Activated T-helper 2 cell treated with anti-CD3 and anti-CD28 coated beads, Interferon-gamma antibody, Interleukin-2, Interleukin-4, amounts not matched to agents 10 μg/mL and 5 μg/mL and 100 μg/mL, durations not matched to agents 14 hours and 24 hours and 36 hours (primary cell): ENCODE measurements around the gene CNOT6L. TPM values are rescaled to one million over a fixed set of nuclear protein-coding genes. Genes with fewer than 3 reads are reported as not detected.

ENCODE experiments used
- DNase-seq: peaks from one replicate; pipeline ENCODE4 v3.0.0; 2021; ENCODE audit warnings: low spot score
- H3K27ac Mint-ChIP-seq: one replicate; pipeline ENCODE4 v1.8.0; 2021; ENCODE audit warnings: mixed read lengths
- H3K27me3 Mint-ChIP-seq: one replicate; pipeline ENCODE4 v1.8.0; 2021; ENCODE audit warnings: low read depth, mixed read lengths
- H3K36me3 Mint-ChIP-seq: one replicate; pipeline ENCODE4 v1.8.0; 2021; ENCODE audit warnings: low read depth, mixed read lengths
- H3K4me1 Mint-ChIP-seq: one replicate; pipeline ENCODE4 v1.8.0; 2021; ENCODE audit warnings: low read depth, mixed read lengths
- H3K4me3 Mint-ChIP-seq: one replicate; pipeline ENCODE4 v1.8.0; 2021; ENCODE audit warnings: low read depth, mild to moderate bottlenecking, moderate library complexity, mixed read lengths
- H3K9me3 Mint-ChIP-seq: one replicate; pipeline ENCODE4 v1.8.0; 2021; ENCODE audit warnings: mixed read lengths
- intact Hi-C: fragments of 100-400 bp; cut with micrococcal nuclease; formaldehyde crosslinking; loops from one replicate; pipeline ENCODE4 v1.15.1; 2023
- total RNA-seq: library from RNA; stranded (reverse); gene quantifications from 2 replicates; pipeline ENCODE4 v1.2.3, GENCODE V29; 2022

CNOT6L gene
- total RNA-seq, 1 donor from 2014 or later = 94.8 TPM

DNA sequence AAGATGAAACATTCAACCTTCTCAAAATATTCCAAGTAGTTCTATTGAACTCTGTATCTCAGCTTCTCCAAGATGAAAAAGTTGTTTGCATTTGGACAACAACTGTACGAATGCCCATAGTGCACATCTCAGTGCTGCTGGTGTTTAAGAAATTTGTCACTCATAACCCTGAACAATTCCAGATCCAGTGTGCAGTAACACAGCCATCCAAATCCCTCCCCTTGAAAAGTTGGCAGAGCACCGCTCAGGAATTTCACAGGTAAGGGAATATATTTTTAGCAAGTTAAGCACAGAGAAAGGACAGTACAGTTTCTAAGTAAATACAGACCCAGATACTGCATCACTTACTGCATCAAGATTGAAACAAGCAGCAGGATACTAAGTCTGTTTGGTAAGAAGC is 104.7 kb downstream of the CNOT6L start:
- Mint-ChIP-seq H3K4me1 (peaks cover 23% of the 10 kb centered on the region), H3K36me3 (peaks cover 49% of the 10 kb centered on the region), H3K27me3 (no peaks in the 10 kb centered on the region), H3K9me3 (no peaks in the 10 kb centered on the region), H3K27ac (no peak overlapping the region), H3K4me3 (no peak overlapping the region)
- DNase-seq = no peak
- intact Hi-C loops = no loop called here

DNA sequence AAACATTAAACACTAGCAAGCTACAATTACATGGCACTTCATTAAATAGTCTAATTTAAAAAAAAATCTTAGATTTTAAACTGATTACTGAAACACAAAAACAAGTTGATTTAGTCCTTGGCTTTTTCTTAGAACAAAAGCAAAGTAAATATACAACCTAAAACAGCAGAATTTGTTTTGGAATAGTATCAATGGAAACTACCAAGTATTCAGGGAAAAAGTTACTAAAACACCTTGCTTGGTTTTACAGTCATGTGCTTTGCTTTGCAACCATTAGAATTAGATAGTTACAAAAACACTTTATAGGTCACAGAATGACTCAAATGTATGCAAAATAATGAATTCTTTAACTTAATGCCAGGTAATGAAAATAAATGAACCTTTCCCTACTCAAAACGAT is 105.3 kb downstream of the CNOT6L start:
- DNase-seq = no peak
- no peak overlapping the region for H3K27ac Mint-ChIP-seq
- peaks cover 43% of the 10 kb centered on the region for H3K36me3 Mint-ChIP-seq
- intact Hi-C loops = no loop called here
- H3K4me3 Mint-ChIP-seq = no peak overlapping the region
- no peaks in the 10 kb centered on the region for H3K27me3 Mint-ChIP-seq
- peaks cover 21% of the 10 kb centered on the region for H3K4me1 Mint-ChIP-seq
- no peaks in the 10 kb centered on the region for H3K9me3 Mint-ChIP-seq

DNA sequence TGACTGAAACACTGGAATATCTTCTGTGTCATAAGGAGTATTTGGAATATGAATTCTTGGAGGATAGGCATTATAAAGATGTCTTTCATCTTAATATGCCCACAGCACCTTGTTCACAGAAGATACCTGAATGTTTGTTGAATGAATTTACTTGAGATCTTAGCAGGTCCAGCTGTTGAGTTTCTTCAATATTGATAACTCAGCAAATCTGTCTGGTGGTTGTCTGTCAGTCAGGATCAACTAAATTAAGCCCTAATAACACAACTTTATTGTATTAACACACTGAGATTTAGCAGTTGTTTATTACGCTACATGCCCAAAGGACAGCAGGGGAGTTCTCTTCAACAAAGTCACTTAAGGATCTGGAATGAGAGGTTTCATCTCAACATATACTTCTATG is 106.5 kb downstream of the CNOT6L start:
- Mint-ChIP-seq H3K36me3 (peaks cover 41% of the 10 kb centered on the region), H3K27ac (no peak overlapping the region)

DNA sequence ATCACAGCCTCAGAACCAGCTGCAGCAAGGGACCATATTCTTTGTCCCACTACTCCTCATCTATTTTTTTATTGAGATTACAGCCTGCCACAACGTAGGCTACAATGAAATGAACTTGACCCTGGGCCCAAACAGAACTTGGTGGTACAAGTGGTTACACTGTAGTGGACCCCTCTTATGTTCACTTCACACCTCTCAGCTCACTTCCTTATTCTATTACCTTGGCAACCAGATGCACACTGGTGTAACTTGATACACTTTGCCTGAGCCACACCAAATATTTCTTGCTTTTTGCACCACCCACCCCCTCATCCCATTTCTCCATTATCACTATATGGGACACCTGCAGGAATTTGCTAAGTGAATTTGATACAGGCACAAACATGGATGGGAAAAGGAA is 107.7 kb downstream of the CNOT6L start:
- H3K27me3 Mint-ChIP-seq = no peaks in the 10 kb centered on the region
- no peak overlapping the region for H3K4me3 Mint-ChIP-seq
- H3K4me1 Mint-ChIP-seq = peaks cover 15% of the 10 kb centered on the region
- H3K9me3 Mint-ChIP-seq = no peaks in the 10 kb centered on the region
- H3K36me3 Mint-ChIP-seq = peaks cover 35% of the 10 kb centered on the region
- no peak for DNase-seq
- H3K27ac Mint-ChIP-seq = no peak overlapping the region
- intact Hi-C loops = no loop called here

More for the DNA sequence above, 106.5 kb downstream of the CNOT6L start:
- intact Hi-C loops = no loop called here
- DNase-seq = no peak
- H3K4me1 Mint-ChIP-seq = peaks cover 21% of the 10 kb centered on the region
- H3K27me3 Mint-ChIP-seq = no peaks in the 10 kb centered on the region
- H3K9me3 Mint-ChIP-seq = no peaks in the 10 kb centered on the region
- no peak overlapping the region for H3K4me3 Mint-ChIP-seq

DNA sequence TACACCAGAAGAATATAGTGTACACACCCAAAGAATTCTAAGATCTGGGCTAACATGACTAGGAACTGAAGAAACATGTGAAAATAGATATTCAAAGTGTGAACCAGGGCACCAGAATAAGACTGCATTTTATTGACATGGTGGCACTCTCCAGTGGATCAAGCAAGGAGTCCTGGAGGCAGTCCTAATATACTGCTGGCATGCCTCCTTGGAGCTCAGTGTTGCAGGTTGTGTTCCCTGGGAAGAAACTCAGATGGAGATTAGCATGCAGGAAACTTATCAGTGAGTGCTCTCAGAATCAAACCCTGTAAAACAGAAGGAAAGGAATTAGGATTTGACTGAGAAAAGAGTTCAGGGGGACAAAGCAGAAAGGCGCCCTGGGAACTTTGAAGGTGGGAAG is 108.5 kb downstream of the CNOT6L start:
- intact Hi-C loops = no loop called here
- H3K9me3 Mint-ChIP-seq = no peaks in the 10 kb centered on the region
- H3K27ac Mint-ChIP-seq = no peak overlapping the region
- peaks cover 28% of the 10 kb centered on the region for H3K36me3 Mint-ChIP-seq
- H3K4me3 Mint-ChIP-seq = no peak overlapping the region
- DNase-seq = no peak
- H3K27me3 Mint-ChIP-seq = no peaks in the 10 kb centered on the region
- H3K4me1 Mint-ChIP-seq = peaks cover 7% of the 10 kb centered on the region

DNA sequence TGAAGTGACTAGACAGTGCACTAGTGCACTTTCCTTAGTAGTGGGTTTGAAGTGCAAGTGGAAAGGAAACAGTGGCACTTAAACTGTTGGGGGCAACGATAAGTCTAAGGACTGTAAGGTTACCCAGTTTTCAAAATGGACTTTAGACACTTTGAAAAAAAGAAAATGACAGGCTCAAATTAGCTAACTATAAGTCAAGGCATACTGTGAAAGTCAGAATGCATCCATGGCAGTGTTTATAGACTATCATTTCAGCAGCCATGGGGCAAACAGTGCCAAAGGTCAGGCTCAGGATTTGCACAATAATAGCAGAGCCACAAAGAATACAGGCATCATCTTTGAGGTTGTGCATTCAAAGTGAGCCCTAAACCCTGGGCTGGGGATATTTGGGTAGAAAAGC is 109.1 kb downstream of the CNOT6L start:
- no peaks in the 10 kb centered on the region for H3K9me3 Mint-ChIP-seq
- H3K4me1 Mint-ChIP-seq = peaks cover 5% of the 10 kb centered on the region
- no peaks in the 10 kb centered on the region for H3K27me3 Mint-ChIP-seq
- no peak for DNase-seq
- H3K36me3 Mint-ChIP-seq = peaks cover 26% of the 10 kb centered on the region
- H3K4me3 Mint-ChIP-seq = no peak overlapping the region
- no peak overlapping the region for H3K27ac Mint-ChIP-seq
- intact Hi-C loops = no loop called here

DNA sequence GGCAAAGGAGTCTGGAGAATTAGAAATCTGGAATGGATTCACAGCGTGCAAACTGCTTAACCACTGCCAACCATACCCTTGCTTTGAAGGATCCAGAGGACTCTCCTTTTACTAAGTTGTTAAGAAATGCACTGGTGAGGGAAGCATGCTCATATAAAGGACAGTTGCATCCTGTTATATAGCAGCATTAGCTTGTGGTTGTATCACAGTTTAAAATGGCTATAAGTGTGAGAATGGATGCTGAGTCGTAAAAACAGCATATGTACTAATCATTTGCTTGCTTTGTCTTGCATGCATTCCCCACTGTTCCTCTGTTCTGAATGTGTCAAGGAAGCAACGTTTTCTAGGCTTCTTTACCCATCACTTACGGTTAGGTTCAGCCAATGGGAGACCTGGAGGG is 112.5 kb downstream of the CNOT6L start:
- intact Hi-C loops = no loop called here
- Mint-ChIP-seq H3K4me3 (no peak overlapping the region), H3K27ac (no peak overlapping the region), H3K27me3 (peaks cover 8% of the 10 kb centered on the region), H3K4me1 (no peaks in the 10 kb centered on the region), H3K9me3 (no peaks in the 10 kb centered on the region), H3K36me3 (peaks cover 3% of the 10 kb centered on the region)
- DNase-seq = no peak

DNA sequence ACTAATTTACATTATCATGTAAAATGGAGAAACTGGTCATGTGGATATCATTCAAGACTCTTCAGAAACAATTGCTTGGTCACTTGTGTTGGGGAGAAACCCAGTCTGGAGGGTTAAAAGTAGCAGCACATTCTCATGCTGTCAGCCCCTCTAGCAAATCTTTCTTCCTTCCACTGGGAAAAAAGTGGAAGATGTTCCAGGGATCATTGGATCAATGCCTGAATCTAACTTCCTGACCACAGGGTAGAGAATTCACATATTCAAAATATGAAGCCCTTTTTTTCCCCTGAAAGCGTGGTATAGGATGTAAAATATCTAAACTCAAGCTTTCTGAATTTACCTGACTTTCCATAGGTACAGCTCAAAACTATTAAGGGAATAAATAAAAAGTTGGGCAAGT is 115.5 kb downstream of the CNOT6L start:
- Mint-ChIP-seq H3K4me1 (no peaks in the 10 kb centered on the region), H3K9me3 (no peaks in the 10 kb centered on the region), H3K4me3 (no peak overlapping the region), H3K36me3 (no peaks in the 10 kb centered on the region), H3K27ac (no peak overlapping the region), H3K27me3 (peaks cover 12% of the 10 kb centered on the region)
- no peak for DNase-seq
- intact Hi-C loops = no loop called here

DNA sequence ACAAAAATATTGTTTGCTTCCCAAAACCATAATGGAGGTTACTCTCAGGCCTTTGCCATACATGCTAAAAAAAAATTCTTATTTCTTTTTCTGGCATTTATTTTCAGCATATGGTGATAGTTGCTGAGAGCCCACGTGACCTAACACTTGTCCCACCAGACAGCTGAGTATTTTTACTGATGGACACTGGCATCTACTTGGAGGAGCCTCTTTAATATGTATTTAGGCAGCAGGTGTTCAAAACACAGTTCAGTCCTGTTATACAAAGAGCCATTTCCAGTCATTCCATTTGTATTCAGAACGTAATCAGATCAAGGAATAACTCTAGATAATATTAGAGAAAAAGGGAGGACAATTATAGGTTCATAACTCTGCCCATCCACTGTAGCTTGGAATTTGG is 118.0 kb downstream of the CNOT6L start:
- no peaks in the 10 kb centered on the region for H3K4me1 Mint-ChIP-seq
- no peaks in the 10 kb centered on the region for H3K9me3 Mint-ChIP-seq
- intact Hi-C loops = no loop called here
- no peak overlapping the region for H3K27ac Mint-ChIP-seq
- no peak for DNase-seq
- no peaks in the 10 kb centered on the region for H3K36me3 Mint-ChIP-seq
- H3K27me3 Mint-ChIP-seq = peaks cover 16% of the 10 kb centered on the region
- H3K4me3 Mint-ChIP-seq = no peak overlapping the region

DNA sequence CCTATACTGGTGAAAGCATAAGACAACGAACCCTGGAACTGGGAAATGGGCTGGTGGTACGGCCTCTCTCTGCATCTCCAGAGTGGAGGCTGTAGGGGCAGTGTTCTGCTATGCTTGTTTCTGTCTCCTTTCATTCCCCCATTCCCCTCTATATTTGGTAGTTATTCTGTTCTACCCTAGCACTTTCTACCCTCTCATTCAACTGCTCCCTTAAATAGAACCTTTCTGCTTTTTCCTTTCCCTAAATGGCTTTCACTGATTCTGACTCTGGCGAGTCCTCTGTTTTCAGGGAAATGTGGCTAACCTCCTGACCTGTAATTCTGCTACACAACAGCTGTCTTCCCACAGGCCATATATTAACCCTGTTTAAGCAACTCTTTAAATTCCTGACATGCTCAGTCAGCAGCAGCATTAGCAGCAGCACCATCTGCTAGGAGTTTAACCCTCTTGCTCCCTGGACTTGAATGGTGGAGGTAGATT is 119.4 kb downstream of the CNOT6L start:
- peaks cover 20% of the 10 kb centered on the region for H3K27me3 Mint-ChIP-seq
- no peak overlapping the region for H3K4me3 Mint-ChIP-seq
- no peaks in the 10 kb centered on the region for H3K36me3 Mint-ChIP-seq
- DNase-seq = no peak
- H3K27ac Mint-ChIP-seq = no peak overlapping the region
- intact Hi-C loops = no loop called here
- no peaks in the 10 kb centered on the region for H3K9me3 Mint-ChIP-seq
- peaks cover 2% of the 10 kb centered on the region for H3K4me1 Mint-ChIP-seq

DNA sequence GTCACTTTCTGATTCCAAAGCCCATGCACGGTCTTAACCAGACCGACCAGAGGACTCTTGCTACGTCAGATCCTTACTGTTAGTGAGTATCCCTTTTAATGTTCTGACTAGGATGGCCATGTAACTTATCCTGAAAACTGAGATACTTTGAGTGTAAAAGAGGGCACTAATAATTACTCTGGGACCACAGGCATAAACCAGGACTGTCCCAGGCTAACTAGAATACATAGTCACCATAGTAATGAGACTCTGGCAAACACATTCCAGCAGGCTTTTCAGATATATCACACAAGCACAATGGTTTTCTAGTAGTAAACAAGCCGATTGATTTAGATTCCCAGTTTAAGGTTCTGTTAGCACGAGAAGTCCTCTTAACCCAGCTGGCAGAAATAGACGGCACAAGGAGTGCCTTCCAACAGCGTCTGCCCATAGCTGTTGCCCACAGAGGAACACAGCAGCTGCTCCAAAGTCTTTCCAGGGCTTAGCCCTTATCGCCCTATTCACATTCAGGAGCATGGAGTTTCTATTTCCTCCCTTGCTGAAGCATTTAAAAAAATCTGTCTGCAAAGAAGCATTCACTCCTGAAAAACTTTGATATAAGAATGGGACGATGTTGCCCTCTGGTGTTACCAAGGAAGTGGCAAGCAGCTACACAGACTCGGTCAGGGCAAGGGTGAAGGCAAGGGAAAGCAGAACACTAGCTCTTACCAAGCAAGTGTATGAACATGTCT is 121.1 kb downstream of the CNOT6L start:
- DNase-seq = no peak
- peaks cover 15% of the 10 kb centered on the region for H3K27me3 Mint-ChIP-seq
- H3K36me3 Mint-ChIP-seq = no peaks in the 10 kb centered on the region
- H3K4me1 Mint-ChIP-seq = peaks cover 2% of the 10 kb centered on the region
- no peak overlapping the region for H3K4me3 Mint-ChIP-seq
- H3K9me3 Mint-ChIP-seq = no peaks in the 10 kb centered on the region
- no peak overlapping the region for H3K27ac Mint-ChIP-seq
- intact Hi-C loops = no loop called here

DNA sequence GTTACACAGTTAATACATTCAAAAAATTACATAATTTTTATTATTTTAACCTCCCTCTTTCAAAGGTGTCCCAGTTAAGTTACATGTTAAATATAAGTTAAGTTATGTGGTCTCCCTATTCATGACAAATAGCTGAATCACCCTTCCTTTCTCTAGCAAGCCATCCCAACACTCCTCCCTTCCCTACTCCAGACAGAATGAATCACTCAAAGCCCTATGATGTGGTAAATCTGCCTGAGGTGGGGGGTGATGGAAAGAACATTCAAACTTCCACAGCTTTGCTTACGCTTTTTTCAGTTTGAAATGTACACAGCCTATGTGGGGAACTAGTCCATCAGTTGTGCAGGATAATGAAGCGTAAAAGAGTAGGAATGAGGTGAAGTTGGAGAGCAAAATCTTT is 123.4 kb downstream of the CNOT6L start:
- DNase-seq = no peak
- H3K27me3 Mint-ChIP-seq = peaks cover 11% of the 10 kb centered on the region
- H3K36me3 Mint-ChIP-seq = no peaks in the 10 kb centered on the region
- no peak overlapping the region for H3K4me3 Mint-ChIP-seq
- no peaks in the 10 kb centered on the region for H3K9me3 Mint-ChIP-seq
- no peak overlapping the region for H3K27ac Mint-ChIP-seq
- intact Hi-C loops = no loop called here
- H3K4me1 Mint-ChIP-seq = peaks cover 2% of the 10 kb centered on the region

DNA sequence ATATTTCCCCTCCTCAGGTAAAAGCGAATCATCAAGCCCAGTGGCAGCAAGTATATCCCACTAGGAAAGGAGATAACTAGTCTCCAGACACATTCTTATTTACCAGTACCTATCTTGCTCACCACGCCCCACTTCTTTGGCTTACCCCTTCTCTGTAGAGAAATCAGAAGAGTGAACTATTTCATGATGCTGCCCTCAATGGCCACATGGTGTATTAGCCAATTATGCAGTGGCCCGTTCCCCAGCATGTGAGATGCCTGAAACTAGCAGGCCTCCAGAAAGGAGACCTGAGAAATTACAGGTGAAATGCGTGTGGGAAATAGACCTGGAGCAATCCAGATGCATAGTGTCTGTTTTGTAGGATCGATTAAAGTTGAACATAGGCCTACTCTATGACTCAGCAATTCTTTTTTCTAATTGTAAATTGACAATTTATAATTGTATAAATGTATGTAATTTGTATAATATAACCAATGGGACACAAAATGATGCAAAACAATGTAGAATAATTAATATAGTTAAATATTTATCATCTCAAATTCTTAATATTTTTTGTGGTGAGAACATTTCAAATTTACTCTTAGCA is 126.2 kb downstream of the CNOT6L start:
- intact Hi-C loops = no loop called here
- H3K36me3 Mint-ChIP-seq = no peaks in the 10 kb centered on the region
- H3K27ac Mint-ChIP-seq = no peak overlapping the region
- H3K4me1 Mint-ChIP-seq = peaks cover 2% of the 10 kb centered on the region
- no peak for DNase-seq
- no peak overlapping the region for H3K4me3 Mint-ChIP-seq
- H3K9me3 Mint-ChIP-seq = no peaks in the 10 kb centered on the region
- H3K27me3 Mint-ChIP-seq = peaks cover 14% of the 10 kb centered on the region
